Type B pancreatic cell (in vitro differentiated cells): ENCODE results near the gene GAL3ST2. TPM values are rescaled to one million over a fixed set of nuclear protein-coding genes. Genes with fewer than 3 reads are reported as not detected.

Experiments used
- DNase-seq: peaks from one replicate; pipeline ENCODE4 v3.0.0; 2021; ENCODE audit warnings: mixed read lengths; ENCODE audit not compliant: unreplicated experiment; ENCODE audit errors: extremely low spot score
- H3K27ac Mint-ChIP-seq: 2 replicates; pipeline ENCODE4 v1.8.0; 2021; ENCODE audit warnings: mild to moderate bottlenecking, mixed read lengths
- H3K27me3 Mint-ChIP-seq: 2 replicates; pipeline ENCODE4 v1.8.0; 2021; ENCODE audit warnings: mixed read lengths
- H3K36me3 Mint-ChIP-seq: 2 replicates; pipeline ENCODE4 v1.8.0; 2021; ENCODE audit warnings: mixed read lengths
- H3K4me1 Mint-ChIP-seq: one replicate; pipeline ENCODE4 v1.8.0; 2021; ENCODE audit warnings: mixed read lengths; ENCODE audit not compliant: unreplicated experiment
- H3K4me3 Mint-ChIP-seq: 2 replicates; pipeline ENCODE4 v1.8.0; 2021; ENCODE audit warnings: mild to moderate bottlenecking, mixed read lengths
- H3K9me3 Mint-ChIP-seq: 2 replicates; pipeline ENCODE4 v1.8.0; 2021; ENCODE audit warnings: mixed read lengths
- total RNA-seq: library from RNA; stranded (reverse); gene quantifications from 2 replicates; pipeline ENCODE4 v1.2.1, GENCODE V29; 2021; ENCODE audit warnings: low replicate concordance
- TF ChIP-seq, protein P1 (sequence below): fragments of 200-600 bp; sonication (generic); conservative IDR thresholded peaks from 2 replicates; pipeline ENCODE4 v1.5.0; 2021; ENCODE audit warnings: antibody characterized with exemption, mild to moderate bottlenecking

The GAL3ST2 gene
- total RNA-seq, 1 donor from 2014 or later: 0.29 TPM

DNA sequence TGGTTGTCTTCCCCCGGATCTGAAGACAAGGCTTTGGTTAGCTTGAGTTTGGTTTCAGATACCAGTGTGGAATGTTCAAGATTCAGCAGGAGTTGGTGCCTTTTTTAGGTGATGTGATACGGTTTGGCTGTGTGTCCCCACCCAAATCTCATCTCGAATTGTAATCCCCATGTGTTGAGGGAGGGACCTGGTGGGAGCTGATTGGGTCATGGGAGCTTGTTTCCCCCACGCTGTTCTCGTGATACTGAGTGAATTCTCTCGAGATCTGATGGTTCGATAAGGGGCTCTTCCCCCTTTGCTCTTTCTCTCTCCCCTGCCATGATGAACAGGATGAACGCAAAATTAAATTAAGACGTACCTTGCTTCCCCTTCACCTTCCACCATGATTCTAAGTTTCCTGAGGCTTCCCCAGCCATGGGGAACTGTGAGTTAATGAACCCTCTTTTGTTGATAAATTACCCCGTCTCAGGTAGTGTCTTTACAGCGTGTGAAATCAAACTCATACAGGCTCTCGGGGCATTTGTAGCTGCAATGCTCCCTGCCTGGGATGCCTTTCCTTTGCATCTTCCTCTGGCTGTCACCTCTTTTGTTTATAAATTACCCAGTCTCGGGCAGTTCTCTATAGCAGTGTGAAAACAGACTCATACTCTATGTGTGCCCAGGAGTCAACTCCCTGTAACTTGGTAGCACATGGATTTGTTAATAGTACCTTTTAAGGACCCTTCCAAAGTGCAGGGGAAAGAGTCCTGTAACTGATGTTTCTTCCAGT is 60.8 kb downstream of the GAL3ST2 start:
- DNase-seq: no peak
- TF ChIP-seq, protein P1, sequence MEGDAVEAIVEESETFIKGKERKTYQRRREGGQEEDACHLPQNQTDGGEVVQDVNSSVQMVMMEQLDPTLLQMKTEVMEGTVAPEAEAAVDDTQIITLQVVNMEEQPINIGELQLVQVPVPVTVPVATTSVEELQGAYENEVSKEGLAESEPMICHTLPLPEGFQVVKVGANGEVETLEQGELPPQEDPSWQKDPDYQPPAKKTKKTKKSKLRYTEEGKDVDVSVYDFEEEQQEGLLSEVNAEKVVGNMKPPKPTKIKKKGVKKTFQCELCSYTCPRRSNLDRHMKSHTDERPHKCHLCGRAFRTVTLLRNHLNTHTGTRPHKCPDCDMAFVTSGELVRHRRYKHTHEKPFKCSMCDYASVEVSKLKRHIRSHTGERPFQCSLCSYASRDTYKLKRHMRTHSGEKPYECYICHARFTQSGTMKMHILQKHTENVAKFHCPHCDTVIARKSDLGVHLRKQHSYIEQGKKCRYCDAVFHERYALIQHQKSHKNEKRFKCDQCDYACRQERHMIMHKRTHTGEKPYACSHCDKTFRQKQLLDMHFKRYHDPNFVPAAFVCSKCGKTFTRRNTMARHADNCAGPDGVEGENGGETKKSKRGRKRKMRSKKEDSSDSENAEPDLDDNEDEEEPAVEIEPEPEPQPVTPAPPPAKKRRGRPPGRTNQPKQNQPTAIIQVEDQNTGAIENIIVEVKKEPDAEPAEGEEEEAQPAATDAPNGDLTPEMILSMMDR: no peak
- H3K27me3 Mint-ChIP-seq: peaks cover 22% of the 10 kb centered on the region
- H3K36me3 Mint-ChIP-seq: no peaks in the 10 kb centered on the region
- H3K9me3 Mint-ChIP-seq: peaks cover 5% of the 10 kb centered on the region
- H3K4me3 Mint-ChIP-seq: no peak overlapping the region
- no peak overlapping the region for H3K27ac Mint-ChIP-seq
- H3K4me1 Mint-ChIP-seq: no peaks in the 10 kb centered on the region

DNA sequence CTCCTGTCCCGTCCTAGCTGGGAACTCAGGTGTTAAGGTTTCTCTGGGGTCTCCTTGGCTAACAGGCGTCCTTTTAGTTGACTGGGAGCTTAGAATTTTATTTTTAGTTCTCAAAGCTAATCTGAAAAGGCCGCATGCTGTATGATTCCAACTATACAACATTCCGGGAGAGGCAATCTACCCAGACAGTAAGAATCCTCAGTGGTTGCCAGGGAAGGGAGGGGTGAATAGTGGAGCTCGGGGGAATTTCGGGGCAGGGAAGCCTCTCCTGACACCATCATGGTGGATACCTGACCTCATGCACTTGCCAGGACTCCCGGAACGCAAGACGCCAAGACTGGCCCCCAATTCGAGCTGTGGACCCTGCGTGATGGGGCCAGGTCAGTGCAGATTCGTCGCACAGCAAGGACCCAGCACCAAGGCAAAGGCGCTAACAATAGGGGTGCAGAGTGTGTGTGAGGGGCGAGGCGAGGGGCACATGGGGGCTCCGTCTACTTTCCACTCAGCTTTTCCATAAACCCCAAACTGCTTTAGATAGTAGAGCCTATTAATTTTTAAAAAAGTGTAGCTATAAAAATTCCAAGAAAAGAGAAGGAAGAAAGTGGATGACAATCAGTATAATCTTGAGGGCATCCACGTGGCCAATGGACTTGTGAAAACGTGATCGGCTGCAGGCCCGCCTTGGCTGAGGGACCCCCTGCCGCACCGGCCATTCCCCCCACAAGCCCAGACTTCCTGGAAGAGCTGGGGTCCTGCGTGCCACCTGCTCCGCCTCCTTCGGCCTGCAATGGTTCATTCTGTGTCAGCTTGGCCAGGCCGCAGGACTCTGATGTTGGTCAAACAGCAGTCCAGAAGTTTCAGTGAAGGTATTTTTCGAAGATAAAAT is 64.8 kb downstream of the GAL3ST2 start:
- Mint-ChIP-seq H3K27me3 (peaks cover 32% of the 10 kb centered on the region), H3K9me3 (no peaks in the 10 kb centered on the region), H3K4me1 (peaks cover 13% of the 10 kb centered on the region), H3K36me3 (no peaks in the 10 kb centered on the region), H3K4me3 (no peak overlapping the region), H3K27ac (no peak overlapping the region)
- DNase-seq: no peak
- TF ChIP-seq, protein P1: no peak

DNA sequence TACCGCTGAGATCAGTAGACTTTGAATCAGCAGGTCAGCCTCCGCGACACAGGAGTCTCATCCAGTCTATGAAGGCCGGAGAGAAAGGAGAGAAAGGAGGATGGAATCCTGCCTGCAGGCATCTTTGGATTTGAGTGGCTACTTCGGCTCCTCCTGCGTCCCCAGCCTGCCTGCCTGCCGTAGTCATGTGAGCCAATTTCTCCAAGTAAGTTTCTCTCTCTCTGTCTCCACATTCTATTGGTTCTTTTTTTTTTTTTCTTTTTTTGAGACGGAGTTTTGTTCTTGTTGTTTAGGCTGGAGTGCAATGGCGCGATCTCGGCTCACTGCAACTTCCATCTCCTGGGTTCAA is 65.4 kb downstream of the GAL3ST2 start:
- no peaks in the 10 kb centered on the region for H3K9me3 Mint-ChIP-seq
- H3K36me3 Mint-ChIP-seq: no peaks in the 10 kb centered on the region
- TF ChIP-seq, protein P1: no peak
- no peak overlapping the region for H3K4me3 Mint-ChIP-seq
- no peak overlapping the region for H3K27ac Mint-ChIP-seq
- peaks cover 13% of the 10 kb centered on the region for H3K4me1 Mint-ChIP-seq
- no peak for DNase-seq
- peaks cover 31% of the 10 kb centered on the region for H3K27me3 Mint-ChIP-seq

DNA sequence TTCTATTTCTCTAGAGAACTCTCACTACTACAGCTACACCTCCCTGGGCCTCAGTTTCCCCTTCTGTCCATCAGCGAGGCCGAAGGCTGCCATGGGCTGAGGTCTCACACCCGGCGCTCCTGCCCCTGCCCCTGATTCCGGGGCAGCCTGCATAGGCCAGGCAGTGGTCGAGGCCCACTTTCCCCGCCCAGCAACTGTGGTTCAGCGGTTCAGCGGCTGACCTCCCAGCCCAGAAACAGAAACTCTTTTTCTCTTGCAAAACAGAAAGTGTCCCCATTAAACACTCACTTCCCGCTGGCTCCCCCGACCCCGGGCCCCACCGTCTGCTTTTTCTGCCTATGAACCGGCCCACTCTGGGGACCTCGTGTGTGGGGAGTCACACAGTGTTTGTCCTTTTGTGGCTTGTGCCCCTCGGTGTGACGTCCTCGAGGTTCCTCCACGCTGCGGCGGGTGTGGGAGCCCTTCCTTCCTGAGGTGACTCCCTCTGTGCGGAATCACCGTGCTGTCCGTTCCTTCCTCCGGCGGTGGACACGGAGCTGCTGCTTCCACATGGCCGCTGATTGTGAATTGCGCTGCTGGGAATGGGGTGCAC is 66.1 kb downstream of the GAL3ST2 start:
- Mint-ChIP-seq H3K4me3 (peak overlapping the region; percentile 41), H3K36me3 (no peaks in the 10 kb centered on the region), H3K27me3 (peaks cover 25% of the 10 kb centered on the region), H3K27ac (no peak overlapping the region), H3K9me3 (no peaks in the 10 kb centered on the region), H3K4me1 (peaks cover 13% of the 10 kb centered on the region)
- DNase-seq: peak; percentile 68
- TF ChIP-seq, protein P1: no peak

DNA sequence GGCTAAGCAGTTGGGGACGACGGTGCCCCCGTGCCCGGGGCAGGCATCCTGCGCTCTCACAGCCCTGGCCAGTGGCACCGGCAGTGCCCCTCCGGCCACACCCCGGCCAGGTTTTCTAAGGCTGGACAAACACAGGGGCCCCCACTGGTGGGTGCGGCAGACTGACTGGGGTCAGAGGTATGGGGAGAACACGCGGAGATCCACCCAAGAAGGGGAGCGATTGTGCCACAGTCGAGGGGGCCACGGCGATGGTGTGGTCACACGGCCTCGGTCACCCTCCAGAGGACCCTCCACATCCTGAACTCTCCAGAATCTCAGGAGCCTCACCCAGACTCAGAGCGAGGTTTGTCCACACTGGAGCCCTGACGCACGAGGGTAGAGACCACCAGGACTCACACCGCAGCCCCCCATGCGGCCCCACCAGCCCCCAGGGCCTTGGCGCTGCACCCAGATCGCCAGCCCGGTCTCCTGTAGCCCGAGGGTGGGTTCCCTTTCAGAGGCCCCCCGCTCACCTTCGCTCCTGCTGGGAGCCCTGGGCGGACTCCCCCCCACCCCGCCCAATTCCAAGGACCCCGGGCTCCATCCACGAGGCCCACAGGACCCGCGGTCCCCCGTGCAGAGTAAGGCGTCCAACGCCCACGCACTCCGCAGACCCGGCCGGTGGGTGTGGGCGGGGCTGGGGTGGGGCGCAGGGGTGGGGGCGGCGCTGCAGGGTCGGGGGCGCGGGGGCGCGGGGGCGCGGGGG is 66.9 kb downstream of the GAL3ST2 start:
- Mint-ChIP-seq H3K36me3 (no peaks in the 10 kb centered on the region), H3K4me3 (peak overlapping the region; percentile 41), H3K9me3 (no peaks in the 10 kb centered on the region), H3K4me1 (peaks cover 13% of the 10 kb centered on the region), H3K27ac (no peak overlapping the region), H3K27me3 (peaks cover 24% of the 10 kb centered on the region)
- peak; percentile 67 for DNase-seq
- TF ChIP-seq, protein P1: no peak
